Measurements from ENCODE around the gene BRD1. TPM values are rescaled to one million over a fixed set of nuclear protein-coding genes. Genes with fewer than 3 reads are reported as not detected.

The BRD1 gene
- total RNA-seq, 4 donors from 2014 or later: 17.9 to 47.4 (median 37.9) TPM

DNA sequence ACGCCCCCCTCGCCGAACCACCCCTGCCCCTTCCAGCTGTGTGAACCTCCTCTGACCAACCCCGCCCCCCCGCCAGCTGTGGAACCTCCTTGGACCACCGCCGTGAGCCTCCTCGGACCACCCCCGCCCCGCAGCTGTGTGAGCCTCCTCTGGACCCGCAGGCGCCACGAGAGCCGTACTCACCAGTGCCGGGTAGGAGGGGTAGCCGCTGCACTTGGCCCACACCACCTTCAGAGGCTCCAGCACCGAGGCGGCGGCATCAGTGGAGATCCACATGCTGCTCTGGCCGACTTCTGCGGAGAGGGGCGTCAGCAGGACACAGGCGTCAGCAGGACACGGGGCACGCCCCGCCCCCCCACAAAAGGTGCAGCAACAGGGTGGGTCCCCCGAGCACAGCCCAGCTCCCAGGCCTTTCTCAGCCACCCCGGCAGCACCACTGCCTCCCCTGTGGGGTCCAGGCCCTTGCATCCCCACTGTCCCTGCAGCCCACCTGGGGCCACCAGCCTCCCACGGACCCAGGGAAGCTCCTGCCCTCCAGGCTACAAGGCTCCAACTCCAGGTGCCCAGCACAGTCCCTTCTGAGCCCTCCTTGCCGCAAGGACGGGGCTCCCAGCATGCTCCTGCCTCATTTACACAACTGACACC, 51.7 kb downstream of the BRD1 start:
- Histone ChIP-seq H3K27me3 (no peaks in the 10 kb centered on the region), H3K36me3 (no peaks in the 10 kb centered on the region), H3K27ac (no peak overlapping the region), H3K4me3 (no peak overlapping the region), H3K4me1 (peaks cover 0 to 5% of the 10 kb centered on the region in 2 donors), H3K9me3 (no peaks in the 10 kb centered on the region)
- intact Hi-C loops (cut with DNase I; ENCODE audit: low total_unique reads): no loop called here
- TF ChIP-seq POLR2A (IDR thresholded peaks at IDR 0.05): no peak
- TF ChIP-seq, protein P1, sequence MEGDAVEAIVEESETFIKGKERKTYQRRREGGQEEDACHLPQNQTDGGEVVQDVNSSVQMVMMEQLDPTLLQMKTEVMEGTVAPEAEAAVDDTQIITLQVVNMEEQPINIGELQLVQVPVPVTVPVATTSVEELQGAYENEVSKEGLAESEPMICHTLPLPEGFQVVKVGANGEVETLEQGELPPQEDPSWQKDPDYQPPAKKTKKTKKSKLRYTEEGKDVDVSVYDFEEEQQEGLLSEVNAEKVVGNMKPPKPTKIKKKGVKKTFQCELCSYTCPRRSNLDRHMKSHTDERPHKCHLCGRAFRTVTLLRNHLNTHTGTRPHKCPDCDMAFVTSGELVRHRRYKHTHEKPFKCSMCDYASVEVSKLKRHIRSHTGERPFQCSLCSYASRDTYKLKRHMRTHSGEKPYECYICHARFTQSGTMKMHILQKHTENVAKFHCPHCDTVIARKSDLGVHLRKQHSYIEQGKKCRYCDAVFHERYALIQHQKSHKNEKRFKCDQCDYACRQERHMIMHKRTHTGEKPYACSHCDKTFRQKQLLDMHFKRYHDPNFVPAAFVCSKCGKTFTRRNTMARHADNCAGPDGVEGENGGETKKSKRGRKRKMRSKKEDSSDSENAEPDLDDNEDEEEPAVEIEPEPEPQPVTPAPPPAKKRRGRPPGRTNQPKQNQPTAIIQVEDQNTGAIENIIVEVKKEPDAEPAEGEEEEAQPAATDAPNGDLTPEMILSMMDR (IDR thresholded peaks at IDR 0.05): no peak
- DNase-seq: no peak

DNA sequence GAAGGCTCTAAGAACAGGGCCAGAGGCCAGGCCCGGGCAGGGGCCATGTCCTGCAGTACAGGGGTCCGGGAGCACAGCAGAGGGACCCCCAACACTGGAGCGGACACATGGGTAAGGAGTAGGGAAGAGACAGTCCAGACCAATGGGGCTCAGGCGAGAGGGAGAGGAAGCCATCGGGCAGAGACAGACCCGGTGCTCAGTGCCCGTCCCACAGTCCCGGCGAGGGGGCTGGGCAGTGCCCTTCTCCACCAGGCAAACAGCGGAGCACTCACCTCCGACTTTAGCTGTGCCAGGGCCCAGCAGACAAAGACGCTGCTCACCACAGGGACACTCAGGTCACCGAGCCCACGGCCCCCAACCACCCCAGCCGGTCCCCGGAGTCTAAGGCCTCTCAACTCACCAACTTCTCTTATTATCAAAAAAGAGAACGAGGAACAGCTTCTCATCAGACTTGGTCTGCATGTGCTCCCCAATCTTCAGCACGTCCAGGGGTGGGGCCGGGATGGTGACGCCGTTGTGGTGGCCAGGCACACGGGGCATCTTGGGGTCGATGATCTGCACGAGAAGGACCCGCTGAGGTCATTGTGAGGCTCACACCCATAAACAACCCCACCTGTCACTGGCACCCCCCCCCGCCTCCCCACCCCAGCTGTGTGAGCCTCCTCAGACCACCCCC, 52.3 kb downstream of the BRD1 start:
- no peak for DNase-seq
- intact Hi-C loops (cut with DNase I; ENCODE audit: low total_unique reads): no loop called here
- H3K4me1 ChIP-seq: peaks cover 0 to 5% of the 10 kb centered on the region in 2 donors
- H3K9me3 ChIP-seq: no peaks in the 10 kb centered on the region
- no peak for TF ChIP-seq POLR2A (IDR thresholded peaks at IDR 0.05)
- TF ChIP-seq, protein P1 (IDR thresholded peaks at IDR 0.05): no peak
- no peak overlapping the region for H3K27ac ChIP-seq
- H3K27me3 ChIP-seq: no peaks in the 10 kb centered on the region
- no peaks in the 10 kb centered on the region for H3K36me3 ChIP-seq
- H3K4me3 ChIP-seq: no peak overlapping the region

DNA sequence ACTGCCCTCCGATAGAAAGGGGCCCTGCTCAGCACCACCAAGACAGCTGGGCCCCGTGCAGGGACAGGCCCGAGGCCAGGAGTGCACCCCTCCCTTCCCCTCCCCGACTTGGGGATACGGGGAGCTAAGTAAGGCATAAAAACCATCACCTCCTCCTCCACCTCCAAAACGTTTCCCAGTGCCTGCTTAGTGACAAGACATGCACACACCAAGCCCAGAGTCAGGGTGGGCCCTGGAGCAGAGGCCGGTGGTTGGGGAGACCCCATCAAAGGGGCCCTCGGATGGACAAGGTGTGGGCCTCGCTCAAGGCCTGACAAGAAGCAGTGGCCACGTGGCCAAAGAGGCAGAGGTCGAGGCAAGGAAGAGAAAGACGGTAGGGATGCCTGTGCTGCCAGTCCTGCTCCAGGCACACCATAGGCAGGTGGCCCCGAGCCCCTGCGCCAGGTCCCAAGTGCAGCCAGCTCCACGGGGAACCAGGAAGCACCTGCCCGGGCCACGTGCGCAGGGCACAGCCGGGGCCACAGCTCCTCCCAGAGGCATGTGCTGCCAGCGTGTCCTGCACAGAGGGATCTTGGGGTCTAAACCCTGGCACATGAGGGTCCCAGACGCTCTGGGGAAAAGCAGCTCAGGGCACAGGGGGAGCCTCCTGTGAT, 53.0 kb downstream of the BRD1 start:
- no peaks in the 10 kb centered on the region for H3K36me3 ChIP-seq
- H3K4me3 ChIP-seq: no peak overlapping the region
- no peaks in the 10 kb centered on the region for H3K27me3 ChIP-seq
- DNase-seq: no peak
- no peaks in the 10 kb centered on the region for H3K9me3 ChIP-seq
- peaks cover 0 to 2% of the 10 kb centered on the region in 2 donors for H3K4me1 ChIP-seq
- intact Hi-C loops (cut with DNase I; ENCODE audit: low total_unique reads): no loop called here
- TF ChIP-seq, protein P1 (IDR thresholded peaks at IDR 0.05): no peak
- no peak for TF ChIP-seq POLR2A (IDR thresholded peaks at IDR 0.05)
- H3K27ac ChIP-seq: no peak overlapping the region

DNA sequence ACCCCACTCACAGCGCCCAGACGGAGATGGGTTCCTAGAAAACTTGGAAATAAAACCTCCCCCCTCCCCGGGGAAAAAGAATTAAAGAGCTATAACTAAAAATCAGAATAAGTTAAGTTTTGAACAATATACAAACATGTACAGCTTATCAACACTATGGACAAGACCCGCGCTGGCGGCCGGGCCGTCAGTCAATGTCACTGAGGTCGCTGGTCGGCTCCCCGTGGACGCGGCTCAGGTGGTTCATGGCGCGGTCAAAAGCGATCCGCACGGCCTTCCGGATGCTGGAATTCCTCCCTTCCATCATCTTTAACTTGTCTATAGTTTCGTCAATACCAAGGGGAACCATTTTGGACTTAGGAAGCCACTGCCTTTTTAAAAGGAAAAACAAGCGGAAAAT, 53.6 kb downstream of the BRD1 start:
- no peak overlapping the region for H3K4me3 ChIP-seq
- H3K9me3 ChIP-seq: no peaks in the 10 kb centered on the region
- no peaks in the 10 kb centered on the region for H3K36me3 ChIP-seq
- TF ChIP-seq POLR2A (IDR thresholded peaks at IDR 0.05): no peak
- TF ChIP-seq, protein P1 (IDR thresholded peaks at IDR 0.05): no peak
- H3K27me3 ChIP-seq: no peaks in the 10 kb centered on the region
- intact Hi-C loops (cut with DNase I; ENCODE audit: low total_unique reads): no loop called here
- DNase-seq: no peak
- no peaks in the 10 kb centered on the region for H3K4me1 ChIP-seq
- H3K27ac ChIP-seq: no peak overlapping the region

DNA sequence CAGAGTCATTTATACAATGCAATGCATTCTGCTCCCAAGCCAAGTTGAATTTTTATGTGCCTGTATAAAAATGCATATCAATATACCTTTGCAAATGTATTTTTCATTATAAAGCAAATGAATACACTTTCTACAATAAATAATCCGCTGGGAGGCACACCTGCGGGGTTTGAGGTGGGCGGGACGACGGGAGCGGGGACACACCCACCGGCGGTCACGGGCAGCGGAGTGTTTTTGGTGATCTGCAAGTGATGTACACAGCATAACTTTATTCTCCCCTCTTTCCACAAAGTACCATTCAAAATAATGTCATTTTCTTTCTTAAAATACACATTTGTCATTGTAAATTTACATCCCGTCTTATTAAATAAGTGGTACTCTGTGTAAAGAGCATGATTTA, 54.1 kb downstream of the BRD1 start:
- Histone ChIP-seq H3K27ac (no peak overlapping the region), H3K4me1 (no peaks in the 10 kb centered on the region), H3K9me3 (no peaks in the 10 kb centered on the region), H3K27me3 (no peaks in the 10 kb centered on the region), H3K4me3 (no peak overlapping the region), H3K36me3 (no peaks in the 10 kb centered on the region)
- DNase-seq: no peak
- TF ChIP-seq, protein P1 (IDR thresholded peaks at IDR 0.05): no peak
- TF ChIP-seq POLR2A (IDR thresholded peaks at IDR 0.05): no peak
- intact Hi-C loops (cut with DNase I; ENCODE audit: low total_unique reads): no loop called here

Measured in uterus (tissue), 4 donors.